DLD1 (cell line): ENCODE data around the gene NFIX.

ENCODE experiments used
- in situ Hi-C: cut with HindIII; loops from 2 replicates; pipeline ENCODE4 v1.10.0; 2017; ENCODE audit warnings: low sequenced_read_pairs

The NFIX gene

GRCh38 chr19:13006431-13007281, 11.4 kb downstream of the NFIX start:
- in situ Hi-C loops = no loop called here

GRCh38 chr19:13007292-13008045, 12.2 kb downstream of the NFIX start:
- in situ Hi-C loops = no loop called here

DNA sequence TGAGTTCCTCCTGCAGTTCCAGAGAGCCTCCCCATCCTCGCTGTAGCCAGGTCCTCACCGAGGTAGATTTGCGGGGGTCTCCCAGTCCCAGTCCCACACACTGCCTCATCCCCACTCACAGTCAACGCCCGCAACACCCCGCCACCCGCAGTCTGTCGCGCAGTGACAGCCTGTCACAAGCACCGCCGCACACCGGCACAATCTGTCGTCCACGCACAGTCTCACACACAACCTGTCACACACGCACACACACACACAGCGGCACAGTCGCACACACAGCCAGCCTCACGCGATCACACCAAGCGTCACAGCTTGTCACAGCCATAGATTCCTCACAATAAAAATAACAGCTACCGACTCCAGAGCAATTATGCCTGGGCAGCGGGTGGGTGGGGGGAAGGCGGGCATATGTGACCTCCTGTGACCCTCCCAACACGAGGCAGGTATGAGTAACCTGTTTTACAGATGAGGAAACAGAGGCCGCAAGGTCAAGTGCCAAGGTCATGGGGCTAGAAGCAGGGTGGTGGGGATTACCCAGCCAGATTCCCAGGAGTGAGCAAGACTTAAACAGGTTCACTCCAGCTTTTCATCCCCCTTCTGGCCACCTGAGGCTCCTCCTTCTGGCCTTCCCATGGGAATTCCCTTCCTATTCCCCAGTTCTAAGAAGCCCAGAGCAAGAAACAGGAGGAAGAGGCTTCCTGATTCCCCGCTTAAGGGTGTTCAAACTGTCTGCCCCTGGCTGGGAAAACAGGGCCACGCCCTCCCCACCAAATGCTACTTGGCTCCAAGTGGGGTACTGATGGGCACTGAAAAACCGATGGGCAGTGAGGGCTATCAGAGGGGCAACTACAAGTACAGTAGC, 13.9 kb downstream of the NFIX start:
- in situ Hi-C loops = no loop called here

- in situ Hi-C loops = no loop called here
These were observed 15.0 kb downstream of the NFIX start for GRCh38 chr19:13010038-13010991.

DNA sequence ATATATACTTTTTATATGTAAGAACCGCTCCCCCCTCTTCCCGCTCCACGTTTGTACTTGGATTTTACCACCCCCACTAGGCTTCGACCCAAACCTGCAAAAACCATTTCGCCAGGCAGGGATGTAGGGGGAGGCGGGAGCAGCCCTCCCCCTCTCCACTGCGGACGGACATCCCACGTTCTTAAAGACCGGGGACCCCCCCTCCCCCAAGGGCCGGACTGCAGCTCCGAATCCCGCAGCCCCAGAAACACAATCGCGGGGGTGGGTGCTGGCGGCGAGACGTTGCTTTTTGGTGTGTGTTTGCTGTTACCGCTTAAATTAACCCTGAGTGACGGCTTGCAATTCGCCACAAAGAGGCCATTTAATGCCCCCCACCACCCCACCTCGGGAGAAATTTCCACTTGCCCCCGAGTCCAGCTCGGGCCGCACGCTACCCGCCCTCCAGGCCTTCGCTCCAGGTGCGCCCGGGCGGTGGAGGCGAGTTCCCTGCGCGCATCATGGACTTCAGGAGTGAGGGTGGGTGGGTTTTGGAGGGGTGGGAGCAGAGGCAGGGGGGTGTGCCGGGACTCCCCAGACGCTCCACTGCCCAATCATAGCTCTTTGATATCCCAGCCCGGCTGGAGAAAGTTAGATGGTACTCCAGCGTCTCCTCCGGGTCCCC, 15.8 kb downstream of the NFIX start:
- in situ Hi-C loops = no loop called here

GRCh38 chr19:13011653-13012389, 16.5 kb downstream of the NFIX start:
- in situ Hi-C loops = no loop called here

GRCh38 chr19:13012390-13012689, 17.1 kb downstream of the NFIX start:
- in situ Hi-C loops = no loop called here

GRCh38 chr19:13012690-13013608, 17.7 kb downstream of the NFIX start:
- in situ Hi-C loops = no loop called here

DNA sequence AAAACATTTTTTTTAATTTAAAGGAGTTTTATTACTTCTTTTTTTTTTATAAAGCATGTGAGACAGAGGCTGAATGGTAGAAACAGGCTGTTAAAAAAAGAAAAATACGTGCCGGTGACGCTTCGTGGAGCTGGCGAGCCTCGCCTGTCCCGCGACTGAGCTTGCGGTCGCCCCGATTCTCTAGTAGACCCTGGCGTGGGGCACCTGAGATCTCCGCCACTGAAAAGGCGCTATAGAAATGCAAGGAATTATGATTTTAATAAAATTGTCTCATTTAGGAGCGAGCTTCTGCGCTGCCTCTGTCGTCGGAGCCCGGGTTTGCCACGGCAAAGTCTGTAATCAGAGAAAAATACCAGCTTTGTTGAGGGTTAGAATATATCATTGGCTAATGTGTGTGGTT, 18.4 kb downstream of the NFIX start:
- in situ Hi-C loops = no loop called here

DNA sequence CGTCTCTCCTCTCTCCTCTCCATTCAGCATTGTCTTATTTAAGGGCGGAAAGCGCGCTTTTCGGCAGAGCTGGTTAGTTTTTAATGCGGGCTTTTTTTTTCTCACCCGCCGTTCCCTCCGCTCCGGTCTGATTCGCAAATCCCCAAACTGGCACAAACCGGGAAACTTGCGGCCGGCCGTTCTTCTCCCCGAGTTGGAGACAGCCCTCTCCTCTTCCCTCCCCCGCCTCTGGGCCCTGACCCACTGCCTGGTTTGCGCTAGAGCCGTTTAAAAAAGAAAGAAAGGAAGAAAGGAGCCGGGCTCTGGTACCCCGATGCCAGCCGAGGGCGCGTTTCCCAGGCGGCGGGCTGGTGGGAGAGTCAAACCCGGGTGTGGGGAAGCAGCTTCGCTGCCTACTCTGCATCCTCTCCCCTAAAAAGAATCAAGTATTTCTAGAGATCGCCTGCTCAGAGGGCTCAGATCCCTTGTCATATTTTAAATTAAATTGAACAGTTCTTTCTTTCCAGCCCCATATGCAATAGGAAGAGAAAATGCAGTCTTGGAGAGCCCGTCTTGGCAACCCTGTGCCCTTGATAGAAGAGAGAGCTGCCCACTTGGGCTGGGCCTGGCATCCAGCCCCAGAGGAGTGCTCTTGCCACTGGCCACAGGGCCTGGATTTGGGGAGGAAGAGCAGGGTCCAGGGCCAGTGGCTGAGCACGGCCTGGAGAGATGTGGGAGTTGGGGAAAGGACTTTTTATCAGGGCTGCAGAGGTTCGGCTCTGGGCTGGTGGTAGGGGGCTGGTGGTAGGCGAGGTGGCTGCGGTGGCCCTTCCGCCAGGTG, 19.0 kb downstream of the NFIX start:
- in situ Hi-C loops = no loop called here

DNA sequence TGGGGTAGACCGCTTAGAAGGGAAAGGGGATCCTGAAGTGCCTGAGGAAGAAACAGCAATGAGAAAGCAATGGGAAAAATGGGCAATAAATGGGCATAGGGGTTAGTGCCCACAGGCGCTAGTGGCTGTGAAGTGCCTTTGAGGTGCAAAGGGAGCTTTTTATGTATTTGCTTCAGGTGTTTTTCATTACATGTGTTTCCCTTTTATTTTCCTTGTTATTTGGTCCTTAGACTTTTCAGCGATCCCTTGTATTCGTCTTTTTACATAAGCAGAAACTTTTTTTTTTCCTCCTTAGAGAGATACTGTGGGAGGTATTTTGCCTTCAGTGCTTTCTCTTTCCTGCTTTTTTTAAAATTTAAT, 19.6 kb downstream of the NFIX start:
- in situ Hi-C loops = no loop called here

- in situ Hi-C loops = no loop called here
These were observed 20.3 kb downstream of the NFIX start for GRCh38 chr19:13015361-13016223.

DNA sequence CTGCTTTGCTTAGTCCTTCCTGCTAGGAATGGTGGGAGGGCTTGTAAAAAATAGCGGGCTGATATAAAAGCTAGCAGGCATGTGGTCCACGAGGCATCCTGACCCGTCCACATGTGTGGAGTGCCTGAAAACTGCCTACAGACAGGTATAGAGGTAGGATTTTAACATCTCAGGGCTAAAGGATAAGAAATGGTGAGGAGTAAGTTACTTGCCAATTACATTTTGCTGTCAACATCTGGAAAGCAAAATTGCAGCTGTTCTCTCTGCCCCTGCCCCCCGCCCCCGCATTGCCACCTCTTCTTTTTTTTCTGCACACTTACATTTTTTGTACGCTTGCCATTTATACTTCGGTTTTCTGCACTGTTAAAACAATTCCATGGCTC, 21.0 kb downstream of the NFIX start:
- in situ Hi-C loops = no loop called here

DNA sequence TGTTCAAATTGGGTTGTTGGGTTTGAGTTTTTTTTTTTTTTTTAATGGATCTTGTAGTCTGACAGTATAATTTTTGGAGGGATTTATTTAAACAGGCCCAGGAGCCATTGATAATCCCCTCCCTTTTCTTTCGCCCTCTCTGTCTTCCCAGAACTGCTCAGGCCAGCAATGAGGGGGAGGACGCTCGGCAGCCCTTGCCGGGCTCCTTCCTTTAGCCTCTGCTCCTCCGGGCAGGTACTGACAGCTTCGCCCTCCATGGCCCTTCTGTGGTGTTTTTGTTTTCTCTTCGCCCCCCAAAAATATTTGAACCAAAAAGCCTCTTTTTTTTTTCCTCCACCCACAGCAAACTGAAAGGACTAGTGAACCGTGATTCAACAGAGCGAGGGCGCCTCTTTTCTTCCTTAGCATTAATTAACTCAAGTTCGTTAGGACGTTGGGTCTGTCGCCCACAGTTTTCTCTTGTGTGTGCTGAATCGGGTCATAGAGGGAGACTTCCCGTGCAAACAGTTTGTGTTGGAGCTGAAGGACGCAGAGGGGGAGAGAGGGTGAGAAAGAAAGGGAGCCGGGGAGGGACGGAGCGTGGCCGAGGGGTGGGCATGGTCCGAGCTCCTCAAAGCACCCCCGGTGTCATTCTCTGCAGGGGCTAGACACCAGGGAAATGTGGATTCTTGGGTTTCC, 21.5 kb downstream of the NFIX start:
- in situ Hi-C loops = no loop called here

DNA sequence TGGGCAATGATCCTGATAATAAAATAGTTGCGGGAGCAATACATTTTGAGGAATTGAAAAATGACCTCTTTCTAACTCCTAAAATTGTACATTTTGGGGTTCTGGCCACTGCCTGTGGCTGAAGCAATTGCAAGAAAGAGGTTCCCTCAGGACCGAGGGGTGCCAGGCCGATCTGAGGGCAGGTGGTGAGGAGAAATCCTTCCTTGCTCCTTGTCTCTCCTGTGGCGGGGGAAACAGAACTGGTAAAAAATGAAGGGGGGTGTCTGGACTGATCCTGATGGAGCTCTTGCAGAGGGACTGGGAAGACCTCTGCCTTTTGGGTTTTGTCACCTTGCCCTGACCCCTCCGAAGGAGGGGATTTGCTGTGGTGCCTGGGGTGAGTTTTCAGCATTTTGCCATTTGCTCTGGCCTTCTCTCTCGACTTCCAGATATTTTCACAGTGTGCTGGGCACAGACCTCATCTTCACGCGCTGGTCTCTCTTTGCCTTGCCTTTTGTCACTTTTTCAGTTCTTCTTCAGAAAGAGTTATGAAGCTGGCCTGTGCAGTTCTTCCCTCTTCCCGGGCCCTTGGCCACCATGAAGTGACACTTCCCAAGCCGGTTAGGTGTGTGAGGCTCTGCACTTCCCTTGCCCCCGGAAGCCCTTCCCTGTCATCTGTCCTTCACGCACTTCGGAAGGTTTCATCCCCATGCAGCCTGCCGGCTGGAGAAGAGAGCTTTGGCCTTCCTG, 22.2 kb downstream of the NFIX start:
- in situ Hi-C loops = no loop called here
